Mesothelial cell of epicardium (in vitro differentiated cells): ENCODE data around the gene GPR137C. TPM values are rescaled to one million over a fixed set of nuclear protein-coding genes. Genes with fewer than 3 reads are reported as not detected.
A peak's percentile ranks its signal among the peaks of the same experiment; 100 is the strongest.

Experiments used
- DNase-seq, 2 experiments: peaks; one replicate each; pipeline ENCODE4 v3.0.0; 2021; ENCODE audit warnings: low spot score in 2 of 2; ENCODE audit not compliant: unreplicated experiment in 2 of 2
- H3K27ac Mint-ChIP-seq: 2 replicates; pipeline ENCODE4 v1.8.0; 2021; ENCODE audit warnings: mixed read lengths
- H3K27me3 Mint-ChIP-seq: 2 replicates; pipeline ENCODE4 v1.8.0; 2021; ENCODE audit warnings: low read depth, mixed read lengths
- H3K36me3 Mint-ChIP-seq: 2 replicates; pipeline ENCODE4 v1.8.0; 2021; ENCODE audit warnings: mixed read lengths
- H3K4me1 Mint-ChIP-seq: 2 replicates; pipeline ENCODE4 v1.8.0; 2021; ENCODE audit warnings: mixed read lengths
- H3K4me3 Mint-ChIP-seq: 2 replicates; pipeline ENCODE4 v1.8.0; 2021; ENCODE audit warnings: mild to moderate bottlenecking, moderate library complexity, mixed read lengths
- H3K9me3 Mint-ChIP-seq: 2 replicates; pipeline ENCODE4 v1.8.0; 2021; ENCODE audit warnings: mixed read lengths
- CTCF ChIP-seq: fragments of 200-600 bp; sonication (generic); IDR thresholded peaks from one replicate; pipeline ENCODE4 v1.5.0; 2021; ENCODE audit warnings: antibody characterized with exemption; ENCODE audit not compliant: unreplicated experiment
- total RNA-seq: library from RNA; stranded (reverse); gene quantifications from 3 replicates; pipeline ENCODE4 v1.2.1, GENCODE V29; 2021

Gene GPR137C
- total RNA-seq, 1 donor from 2014 or later: 4.1 TPM

- Mint-ChIP-seq H3K27ac (peak overlapping the region; percentile 81), H3K36me3 (no peaks in the 10 kb centered on the region), H3K9me3 (no peaks in the 10 kb centered on the region), H3K4me1 (peaks cover 24% of the 10 kb centered on the region), H3K4me3 (peak overlapping the region; percentile 72), H3K27me3 (no peaks in the 10 kb centered on the region)
- DNase-seq: no peak
- TF ChIP-seq CTCF: no peak
These were observed 1.4 kb upstream of the GPR137C start for GRCh38 chr14:52551205-52551604.

GRCh38 chr14:52551696-52552062, 957 bp upstream of the GPR137C start:
- no peaks in the 10 kb centered on the region for H3K27me3 Mint-ChIP-seq
- H3K9me3 Mint-ChIP-seq: no peaks in the 10 kb centered on the region
- no peak for DNase-seq
- H3K4me1 Mint-ChIP-seq: peaks cover 20% of the 10 kb centered on the region
- TF ChIP-seq CTCF: no peak
- no peaks in the 10 kb centered on the region for H3K36me3 Mint-ChIP-seq
- H3K27ac Mint-ChIP-seq: peak overlapping the region; percentile 81
- H3K4me3 Mint-ChIP-seq: peak overlapping the region; percentile 72

GRCh38 chr14:52553002-52553670, 500 bp downstream of the GPR137C start:
- Mint-ChIP-seq H3K4me1 (peaks cover 20% of the 10 kb centered on the region), H3K4me3 (peak overlapping the region; percentile 90), H3K36me3 (no peaks in the 10 kb centered on the region), H3K27ac (peak overlapping the region; percentile 85), H3K9me3 (no peaks in the 10 kb centered on the region), H3K27me3 (no peaks in the 10 kb centered on the region)
- peak; percentile 38 to 69 for DNase-seq
- TF ChIP-seq CTCF: no peak

DNA sequence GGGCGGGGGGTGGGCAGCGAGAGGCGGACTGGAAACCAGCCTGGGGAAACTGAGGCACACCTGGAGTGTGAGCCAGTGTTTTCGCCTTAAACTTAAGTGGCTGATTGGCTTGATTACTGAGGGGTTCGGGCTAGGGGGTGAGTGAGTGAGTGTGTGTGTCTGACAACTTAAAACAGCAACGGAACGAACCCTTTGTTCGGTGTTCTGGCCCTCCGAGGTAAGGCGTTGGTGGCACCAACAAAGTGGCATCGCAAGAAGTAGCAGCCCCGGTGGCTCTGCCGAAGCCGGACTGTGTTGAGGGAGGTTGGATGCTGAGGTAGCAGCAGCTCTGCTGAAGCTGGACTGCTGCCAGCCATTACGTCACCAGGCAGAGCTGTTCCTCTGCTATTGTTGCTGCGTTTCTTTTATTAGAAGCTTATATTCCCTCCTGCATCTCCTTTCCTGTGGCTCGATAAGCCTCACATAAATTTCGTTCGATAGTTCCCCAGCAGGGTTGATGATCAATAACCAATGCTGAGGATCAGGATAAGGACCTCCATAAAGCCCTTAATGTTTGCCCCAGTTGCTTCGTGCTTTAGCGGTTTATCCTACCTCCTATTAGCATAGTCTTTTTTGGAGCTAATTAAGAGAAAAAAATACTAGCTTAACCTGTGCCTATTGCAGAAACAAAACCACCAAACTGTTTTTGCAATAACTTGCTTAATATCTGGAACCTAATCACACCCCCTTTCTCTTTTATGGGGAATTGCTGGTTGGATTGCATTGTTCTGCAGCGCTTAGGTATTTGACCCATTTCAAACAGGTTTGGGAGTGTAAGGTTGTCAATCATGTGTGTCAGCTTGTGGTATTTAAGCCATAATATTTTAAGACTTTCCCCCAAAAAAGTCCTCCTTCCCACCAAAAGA, 1.3 kb downstream of the GPR137C start:
- Mint-ChIP-seq H3K36me3 (peaks cover 2% of the 10 kb centered on the region), H3K27ac (peak overlapping the region; percentile 95), H3K4me3 (peak overlapping the region; percentile 90), H3K4me1 (peaks cover 20% of the 10 kb centered on the region), H3K9me3 (peaks cover 7% of the 10 kb centered on the region), H3K27me3 (no peaks in the 10 kb centered on the region)
- TF ChIP-seq CTCF: no peak
- peak; percentile 93 for DNase-seq

DNA sequence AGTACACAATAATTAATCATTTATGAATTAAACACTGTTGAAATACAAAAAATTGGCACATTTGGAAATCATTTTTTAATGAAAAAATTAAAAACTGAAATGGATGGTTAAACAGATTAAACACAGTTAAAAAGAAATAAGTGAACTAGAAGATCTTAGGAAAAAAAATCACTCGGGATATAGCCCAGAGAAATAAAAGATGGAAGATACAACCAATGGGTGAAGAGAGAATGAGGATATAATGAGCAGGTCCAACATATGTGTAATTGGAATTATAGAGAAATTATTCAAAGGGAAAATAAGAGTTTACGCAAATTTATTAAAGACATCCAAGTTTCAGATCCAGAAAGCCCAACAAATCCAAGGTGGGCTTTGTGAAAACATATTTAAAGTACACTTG, 6.1 kb downstream of the GPR137C start:
- no peaks in the 10 kb centered on the region for H3K27me3 Mint-ChIP-seq
- H3K9me3 Mint-ChIP-seq: peaks cover 7% of the 10 kb centered on the region
- DNase-seq: no peak
- no peak overlapping the region for H3K27ac Mint-ChIP-seq
- peaks cover 5% of the 10 kb centered on the region for H3K36me3 Mint-ChIP-seq
- peaks cover 4% of the 10 kb centered on the region for H3K4me1 Mint-ChIP-seq
- no peak for TF ChIP-seq CTCF
- H3K4me3 Mint-ChIP-seq: no peak overlapping the region
